Measurements from ENCODE around the gene OLFM1.

Gene OLFM1

GRCh38 chr9:135120249-135120648 is 32.8 kb downstream of the OLFM1 start:
- Histone ChIP-seq H3K27me3 (ENCODE audit: control insufficient read depth in 1 of 2, insufficient read depth in 1 of 2, low read length in 2 of 2) (no peaks in the 10 kb centered on the region), H2BK15ac (ENCODE audit: low read depth, poor library complexity, severe bottlenecking) (no peak overlapping the region), H3K4me1 (ENCODE audit: control insufficient read depth, insufficient read depth, low read depth, low read length) (no peaks in the 10 kb centered on the region), H4K8ac (ENCODE audit: low read length) (no peak overlapping the region), H2BK120ac (ENCODE audit: low read depth, low read length) (no peak overlapping the region), H3K14ac (ENCODE audit: low read length in 2 of 2) (no peak overlapping the region), H2BK12ac (ENCODE audit: low read length in 2 of 2) (no peak overlapping the region), H2AK5ac (ENCODE audit: low read length, severe bottlenecking) (no peak overlapping the region), H3K36me3 (ENCODE audit: control insufficient read depth in 1 of 2, insufficient read depth in 2 of 2, low read depth in 1 of 2, low read length in 2 of 2) (no peaks in the 10 kb centered on the region), H3K9ac (ENCODE audit: low read length) (no peak overlapping the region), H3K27ac (ENCODE audit: low read length, poor library complexity, severe bottlenecking) (no peak overlapping the region), H3K18ac (ENCODE audit: low read depth in 1 of 2, low read length in 2 of 2) (no peak overlapping the region), H3K9me3 (ENCODE audit: control insufficient read depth, low read length) (no peaks in the 10 kb centered on the region), H4K91ac (ENCODE audit: low read length) (no peak overlapping the region), H3K4me3 (ENCODE audit: insufficient read depth in 1 of 2, low read depth in 1 of 2, low read length in 2 of 2) (no peak overlapping the region), H3K4me2 (ENCODE audit: low read length, poor library complexity, severe bottlenecking) (no peak overlapping the region), H2BK5ac (ENCODE audit: low read depth, low read length, poor library complexity, severe bottlenecking) (no peak overlapping the region), H3K23ac (ENCODE audit: low read length in 2 of 2) (no peak overlapping the region), H3K4ac (ENCODE audit: low read depth in 1 of 2, low read length in 2 of 2) (no peak overlapping the region), H2AFZ (ENCODE audit: low read depth, low read length) (no peak overlapping the region), H3K79me1 (replicated peaks; ENCODE audit: low read length, poor library complexity, severe bottlenecking) (no peaks in the 10 kb centered on the region)
- DNase-seq = no peak
- 90% methylated on average over 23 of the region's 23 CpGs for WGBS

- Histone ChIP-seq H4K8ac (ENCODE audit: low read length) (no peak overlapping the region), H3K4me3 (ENCODE audit: insufficient read depth in 1 of 2, low read depth in 1 of 2, low read length in 2 of 2) (no peak overlapping the region), H3K9me3 (ENCODE audit: control insufficient read depth, low read length) (no peaks in the 10 kb centered on the region), H2AFZ (ENCODE audit: low read depth, low read length) (no peak overlapping the region), H2BK12ac (ENCODE audit: low read length in 2 of 2) (no peak overlapping the region), H2BK5ac (ENCODE audit: low read depth, low read length, poor library complexity, severe bottlenecking) (no peak overlapping the region), H3K23ac (ENCODE audit: low read length in 2 of 2) (no peak overlapping the region), H2BK120ac (ENCODE audit: low read depth, low read length) (no peak overlapping the region), H3K4me2 (ENCODE audit: low read length, poor library complexity, severe bottlenecking) (no peak overlapping the region), H3K4me1 (ENCODE audit: control insufficient read depth, insufficient read depth, low read depth, low read length) (no peaks in the 10 kb centered on the region), H2BK15ac (ENCODE audit: low read depth, poor library complexity, severe bottlenecking) (no peak overlapping the region), H3K14ac (ENCODE audit: low read length in 2 of 2) (no peak overlapping the region), H4K91ac (ENCODE audit: low read length) (no peak overlapping the region), H3K36me3 (ENCODE audit: control insufficient read depth in 1 of 2, insufficient read depth in 2 of 2, low read depth in 1 of 2, low read length in 2 of 2) (no peaks in the 10 kb centered on the region), H2AK5ac (ENCODE audit: low read length, severe bottlenecking) (no peak overlapping the region), H3K9ac (ENCODE audit: low read length) (no peak overlapping the region), H3K27ac (ENCODE audit: low read length, poor library complexity, severe bottlenecking) (no peak overlapping the region), H3K27me3 (ENCODE audit: control insufficient read depth in 1 of 2, insufficient read depth in 1 of 2, low read length in 2 of 2) (peaks cover 0 to 7% of the 10 kb centered on the region in 2 experiments), H3K79me1 (replicated peaks; ENCODE audit: low read length, poor library complexity, severe bottlenecking) (no peaks in the 10 kb centered on the region), H3K18ac (ENCODE audit: low read depth in 1 of 2, low read length in 2 of 2) (no peak overlapping the region), H3K4ac (ENCODE audit: low read depth in 1 of 2, low read length in 2 of 2) (no peak overlapping the region)
- DNase-seq = no peak
- whole genome bisulfite sequencing = 84% methylated on average over 12 of the region's 12 CpGs
Observed at GRCh38 chr9:135122316-135122715, 34.8 kb downstream of the OLFM1 start.

- Histone ChIP-seq H3K36me3 (ENCODE audit: control insufficient read depth in 1 of 2, insufficient read depth in 2 of 2, low read depth in 1 of 2, low read length in 2 of 2) (no peaks in the 10 kb centered on the region), H2AFZ (ENCODE audit: low read depth, low read length) (no peak overlapping the region), H4K91ac (ENCODE audit: low read length) (no peak overlapping the region), H3K23ac (ENCODE audit: low read length in 2 of 2) (no peak overlapping the region), H2BK15ac (ENCODE audit: low read depth, poor library complexity, severe bottlenecking) (no peak overlapping the region), H2BK120ac (ENCODE audit: low read depth, low read length) (no peak overlapping the region), H3K4ac (ENCODE audit: low read depth in 1 of 2, low read length in 2 of 2) (no peak overlapping the region), H3K79me1 (replicated peaks; ENCODE audit: low read length, poor library complexity, severe bottlenecking) (no peaks in the 10 kb centered on the region), H3K4me3 (ENCODE audit: insufficient read depth in 1 of 2, low read depth in 1 of 2, low read length in 2 of 2) (no peak overlapping the region), H3K9ac (ENCODE audit: low read length) (no peak overlapping the region), H3K14ac (ENCODE audit: low read length in 2 of 2) (no peak overlapping the region), H3K18ac (ENCODE audit: low read depth in 1 of 2, low read length in 2 of 2) (no peak overlapping the region), H3K4me1 (ENCODE audit: control insufficient read depth, insufficient read depth, low read depth, low read length) (no peaks in the 10 kb centered on the region), H4K8ac (ENCODE audit: low read length) (no peak overlapping the region), H2AK5ac (ENCODE audit: low read length, severe bottlenecking) (no peak overlapping the region), H3K4me2 (ENCODE audit: low read length, poor library complexity, severe bottlenecking) (no peak overlapping the region), H2BK5ac (ENCODE audit: low read depth, low read length, poor library complexity, severe bottlenecking) (no peak overlapping the region), H2BK12ac (ENCODE audit: low read length in 2 of 2) (no peak overlapping the region), H3K9me3 (ENCODE audit: control insufficient read depth, low read length) (no peaks in the 10 kb centered on the region), H3K27me3 (ENCODE audit: control insufficient read depth in 1 of 2, insufficient read depth in 1 of 2, low read length in 2 of 2) (peaks cover 0 to 14% of the 10 kb centered on the region in 2 experiments), H3K27ac (ENCODE audit: low read length, poor library complexity, severe bottlenecking) (no peak overlapping the region)
- 80% methylated on average over 5 of the region's 6 CpGs for WGBS
- DNase-seq = no peak
Observed at GRCh38 chr9:135123126-135123772, 35.8 kb downstream of the OLFM1 start.

- Histone ChIP-seq H2BK120ac (ENCODE audit: low read depth, low read length) (no peak overlapping the region), H3K27ac (ENCODE audit: low read length, poor library complexity, severe bottlenecking) (no peak overlapping the region), H3K9ac (ENCODE audit: low read length) (no peak overlapping the region), H3K36me3 (ENCODE audit: control insufficient read depth in 1 of 2, insufficient read depth in 2 of 2, low read depth in 1 of 2, low read length in 2 of 2) (no peaks in the 10 kb centered on the region), H3K18ac (ENCODE audit: low read depth in 1 of 2, low read length in 2 of 2) (no peak overlapping the region), H4K8ac (ENCODE audit: low read length) (no peak overlapping the region), H3K14ac (ENCODE audit: low read length in 2 of 2) (no peak overlapping the region), H4K91ac (ENCODE audit: low read length) (no peak overlapping the region), H3K4ac (ENCODE audit: low read depth in 1 of 2, low read length in 2 of 2) (no peak overlapping the region), H2BK5ac (ENCODE audit: low read depth, low read length, poor library complexity, severe bottlenecking) (no peak overlapping the region), H2AK5ac (ENCODE audit: low read length, severe bottlenecking) (no peak overlapping the region), H2AFZ (ENCODE audit: low read depth, low read length) (no peak overlapping the region), H3K27me3 (ENCODE audit: control insufficient read depth in 1 of 2, insufficient read depth in 1 of 2, low read length in 2 of 2) (peaks cover 0 to 19% of the 10 kb centered on the region in 2 experiments), H3K4me1 (ENCODE audit: control insufficient read depth, insufficient read depth, low read depth, low read length) (no peaks in the 10 kb centered on the region), H3K4me3 (ENCODE audit: insufficient read depth in 1 of 2, low read depth in 1 of 2, low read length in 2 of 2) (no peak overlapping the region), H3K23ac (ENCODE audit: low read length in 2 of 2) (no peak overlapping the region), H3K4me2 (ENCODE audit: low read length, poor library complexity, severe bottlenecking) (no peak overlapping the region), H3K79me1 (replicated peaks; ENCODE audit: low read length, poor library complexity, severe bottlenecking) (no peaks in the 10 kb centered on the region), H2BK12ac (ENCODE audit: low read length in 2 of 2) (no peak overlapping the region), H3K9me3 (ENCODE audit: control insufficient read depth, low read length) (no peaks in the 10 kb centered on the region), H2BK15ac (ENCODE audit: low read depth, poor library complexity, severe bottlenecking) (no peak overlapping the region)
- WGBS = 85% methylated on average over 7 of the region's 7 CpGs
- no peak for DNase-seq
Observed at GRCh38 chr9:135123773-135124134, 36.3 kb downstream of the OLFM1 start.

All from mesenchymal stem cell (in vitro differentiated cells and primary cell).